ENCODE data around the gene PPA1. TPM values are rescaled to one million over a fixed set of nuclear protein-coding genes. Genes with fewer than 3 reads are reported as not detected.

Gene PPA1
- total RNA-seq, 1 donor, result 219 TPM

- peak; percentile 77 for DNase-seq (ENCODE audit: insufficient read length, low spot score, missing footprints)
- Histone ChIP-seq H2AFZ (ENCODE audit: low read length) (no peak overlapping the region), H3K4me2 (ENCODE audit: insufficient read depth, low read length) (no peak overlapping the region), H3K79me2 (ENCODE audit: insufficient read depth, low read length) (peaks cover 93% of the 10 kb centered on the region), H3K4me3 (ENCODE audit: insufficient read depth, low read length) (no peak overlapping the region), H3K36me3 (ENCODE audit: insufficient read depth, low read length) (peaks cover 87% of the 10 kb centered on the region), H3K9me3 (ENCODE audit: low read depth, low read length) (no peaks in the 10 kb centered on the region), H3K4me1 (ENCODE audit: insufficient read depth, low read length) (peaks cover 24% of the 10 kb centered on the region), H3K27me3 (ENCODE audit: insufficient read depth, low read length) (no peaks in the 10 kb centered on the region), H3K27ac (ENCODE audit: low read depth, low read length) (peak overlapping the region; percentile 1), H4K20me1 (ENCODE audit: insufficient read depth, low read length) (peaks cover 61% of the 10 kb centered on the region)
- TF ChIP-seq, protein P1, sequence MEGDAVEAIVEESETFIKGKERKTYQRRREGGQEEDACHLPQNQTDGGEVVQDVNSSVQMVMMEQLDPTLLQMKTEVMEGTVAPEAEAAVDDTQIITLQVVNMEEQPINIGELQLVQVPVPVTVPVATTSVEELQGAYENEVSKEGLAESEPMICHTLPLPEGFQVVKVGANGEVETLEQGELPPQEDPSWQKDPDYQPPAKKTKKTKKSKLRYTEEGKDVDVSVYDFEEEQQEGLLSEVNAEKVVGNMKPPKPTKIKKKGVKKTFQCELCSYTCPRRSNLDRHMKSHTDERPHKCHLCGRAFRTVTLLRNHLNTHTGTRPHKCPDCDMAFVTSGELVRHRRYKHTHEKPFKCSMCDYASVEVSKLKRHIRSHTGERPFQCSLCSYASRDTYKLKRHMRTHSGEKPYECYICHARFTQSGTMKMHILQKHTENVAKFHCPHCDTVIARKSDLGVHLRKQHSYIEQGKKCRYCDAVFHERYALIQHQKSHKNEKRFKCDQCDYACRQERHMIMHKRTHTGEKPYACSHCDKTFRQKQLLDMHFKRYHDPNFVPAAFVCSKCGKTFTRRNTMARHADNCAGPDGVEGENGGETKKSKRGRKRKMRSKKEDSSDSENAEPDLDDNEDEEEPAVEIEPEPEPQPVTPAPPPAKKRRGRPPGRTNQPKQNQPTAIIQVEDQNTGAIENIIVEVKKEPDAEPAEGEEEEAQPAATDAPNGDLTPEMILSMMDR (IDR thresholded peaks at IDR 0.05; ENCODE audit: extremely low read depth, low read depth, low read length), result no peak
Measured at GRCh38 chr10:70158113-70158512, 75.1 kb downstream of the PPA1 start.

- no peak for DNase-seq (ENCODE audit: insufficient read length, low spot score, missing footprints)
- Histone ChIP-seq H3K27ac (ENCODE audit: low read depth, low read length) (no peak overlapping the region), H3K9me3 (ENCODE audit: low read depth, low read length) (no peaks in the 10 kb centered on the region), H3K36me3 (ENCODE audit: insufficient read depth, low read length) (peaks cover 97% of the 10 kb centered on the region), H3K4me1 (ENCODE audit: insufficient read depth, low read length) (peaks cover 10% of the 10 kb centered on the region), H3K79me2 (ENCODE audit: insufficient read depth, low read length) (peaks cover 92% of the 10 kb centered on the region), H3K27me3 (ENCODE audit: insufficient read depth, low read length) (no peaks in the 10 kb centered on the region), H3K4me3 (ENCODE audit: insufficient read depth, low read length) (no peak overlapping the region), H4K20me1 (ENCODE audit: insufficient read depth, low read length) (peaks cover 55% of the 10 kb centered on the region), H2AFZ (ENCODE audit: low read length) (no peak overlapping the region), H3K4me2 (ENCODE audit: insufficient read depth, low read length) (no peak overlapping the region)
- TF ChIP-seq, protein P1 (IDR thresholded peaks at IDR 0.05; ENCODE audit: extremely low read depth, low read depth, low read length), result no peak
Measured at GRCh38 chr10:70155255-70155838, 77.9 kb downstream of the PPA1 start.

Small RNA genes lying within 50 kb of the gene (small RNA-seq; reads per million reads assigned to genes)
- not detected for gene RPS25P9

Other genes with a start within 250 kb of the PPA1 start
- gene MACROH2A2, start 180.6 kb downstream of the PPA1 start, total RNA-seq, result 11.5 and 13.8 TPM in 2 replicates
- gene AIFM2, start 100.6 kb downstream of the PPA1 start, total RNA-seq, result 14.4 and 14.8 TPM in 2 replicates
- 13.0 and 15.6 TPM in 2 replicates for gene TYSND1, start 86.7 kb downstream of the PPA1 start, total RNA-seq
- gene SAR1A, start 62.9 kb downstream of the PPA1 start, total RNA-seq, result 219 and 240 TPM in 2 replicates
- gene NPFFR1, start 50.6 kb upstream of the PPA1 start, total RNA-seq, result not detected in 2 replicates
- 8.3 and 9.1 TPM in 2 replicates for gene LRRC20, start 149.2 kb upstream of the PPA1 start, total RNA-seq
- gene EIF4EBP2, start 170.7 kb upstream of the PPA1 start, total RNA-seq, result 46.0 and 51.0 TPM in 2 replicates
- not detected in 2 replicates for gene NODAL, start 208.3 kb upstream of the PPA1 start, total RNA-seq
- gene PALD1, start 245.3 kb upstream of the PPA1 start, total RNA-seq, result under 0.01 and 0.29 TPM in 2 replicates